Keratinocyte (primary cell): ENCODE data around the gene SFTPB. TPM values are rescaled to one million over a fixed set of nuclear protein-coding genes. Genes with fewer than 3 reads are reported as not detected.

Experiments
- DNase-seq: peaks from one replicate; pipeline ENCODE4 v3.0.0-alpha.2; 2011; ENCODE audit warnings: low read depth, missing footprints, low spot score
- FAIRE-seq: peaks from 2 replicates; lab custom pipeline; 2011; peaks lifted over from hg19 to GRCh38; lab: Jason Lieb, UNC
- H2AFZ ChIP-seq: 2 replicates; pipeline ENCODE4 v1.6.0; 2012; ENCODE audit warnings: low read length, control low read depth, inconsistent platforms; ENCODE audit not compliant: control insufficient read depth
- H3K27ac ChIP-seq: 2 replicates; pipeline ENCODE4 v1.5.1; 2011; ENCODE audit warnings: low read length; ENCODE audit not compliant: control insufficient read depth, insufficient read depth
- H3K27me3 ChIP-seq: 3 replicates; pipeline ENCODE4 v1.6.0; 2011; ENCODE audit warnings: low read length; ENCODE audit not compliant: control insufficient read depth, insufficient read depth; ENCODE audit errors: extremely low read depth
- H3K36me3 ChIP-seq, 2 experiments: 2 replicates in 1 of 2; 3 replicates in 1 of 2; pipeline ENCODE4 v1.5.1; 2011; ENCODE audit warnings: low read length in 2 of 2, mild to moderate bottlenecking in 1 of 2; ENCODE audit not compliant: control insufficient read depth in 2 of 2, insufficient read depth in 2 of 2; ENCODE audit errors: extremely low read depth in 1 of 2
- H3K4me1 ChIP-seq: 3 replicates; pipeline ENCODE4 v1.5.1; 2011; ENCODE audit warnings: low read length; ENCODE audit not compliant: control insufficient read depth, insufficient read depth; ENCODE audit errors: extremely low read depth
- H3K4me2 ChIP-seq: 3 replicates; pipeline ENCODE4 v1.6.0; 2011; ENCODE audit warnings: low read depth, low read length; ENCODE audit not compliant: control insufficient read depth, insufficient read depth; ENCODE audit errors: extremely low read depth
- H3K4me3 ChIP-seq, 3 experiments: fragments of 200-600 bp in 1 of 3; sonication (generic) in 1 of 3; 2 replicates in 2 of 3; 3 replicates in 1 of 3; pipeline ENCODE4 v1.5.1; 2011 to 2016; ENCODE audit warnings: low read length in 3 of 3, mild to moderate bottlenecking in 3 of 3, control low read depth in 2 of 3, inconsistent platforms in 1 of 3, low read depth in 1 of 3, mixed read lengths in 1 of 3, mixed run types in 1 of 3, moderate library complexity in 1 of 3; ENCODE audit not compliant: control insufficient read depth in 2 of 3, insufficient read depth in 2 of 3; ENCODE audit errors: extremely low read depth in 1 of 3
- H3K79me2 ChIP-seq: 2 replicates; pipeline ENCODE4 v1.6.0; 2012; ENCODE audit warnings: low read length; ENCODE audit not compliant: control insufficient read depth, insufficient read depth
- H3K9ac ChIP-seq: 3 replicates; pipeline ENCODE4 v1.6.0; 2011; ENCODE audit warnings: low read length; ENCODE audit not compliant: control insufficient read depth, insufficient read depth; ENCODE audit errors: extremely low read depth
- H3K9me1 ChIP-seq: 3 replicates; pipeline ENCODE4 v1.6.0; 2011; ENCODE audit warnings: low read length; ENCODE audit not compliant: control insufficient read depth, insufficient read depth; ENCODE audit errors: extremely low read depth
- H3K9me3 ChIP-seq: 2 replicates; pipeline ENCODE4 v1.5.1; 2012; ENCODE audit warnings: low read depth, low read length; ENCODE audit not compliant: control insufficient read depth
- H4K20me1 ChIP-seq: 3 replicates; pipeline ENCODE4 v1.6.0; 2011; ENCODE audit warnings: low read length; ENCODE audit not compliant: control insufficient read depth, insufficient read depth; ENCODE audit errors: extremely low read depth
- CTCF ChIP-seq, 3 experiments: IDR thresholded peaks in 1 of 3; conservative IDR thresholded peaks in 1 of 3; optimal IDR thresholded peaks in 1 of 3; 2 replicates in 2 of 3; 3 replicates in 1 of 3; pipeline versions ENCODE3 to v1.5.1; 2011; ENCODE audit warnings: low read length in 3 of 3, mild to moderate bottlenecking in 3 of 3, moderate library complexity in 2 of 3, control low read depth in 1 of 3, inconsistent platforms in 1 of 3; ENCODE audit not compliant: insufficient read depth in 2 of 3; ENCODE audit errors: extremely low read depth in 1 of 3
- EZH2 ChIP-seq: IDR thresholded peaks from one replicate; pipeline ENCODE4 v1.6.1; 2012; ENCODE audit warnings: inconsistent platforms, mild to moderate bottlenecking, low read length, moderate library complexity
- dilution Hi-C: fragments of 300-500 bp; cut with MboI; formaldehyde crosslinking; loops from one replicate; pipeline ENCODE4 v1.7.0; 2020; ENCODE audit warnings: low sequenced_read_pairs; ENCODE audit not compliant: extremely low pct_ligation_motif_present
- polyA plus RNA-seq, 5 experiments: library from polyadenylated mRNA; depleted of rRNA in 3 of 5; stranded (reverse) in 3 of 5; stranded (forward) in 1 of 5; unstranded in 1 of 5; fragments of >200 nt; gene quantifications; 1 replicate in 1 of 5; 2 replicates in 3 of 5; 3 replicates in 1 of 5; pipeline versions ENCODE4 v1.2.1 to v1.2.3, GENCODE V29; 2011 to 2012; ENCODE audit warnings: missing spikeins in 2 of 5, low read depth in 1 of 5, low replicate concordance in 1 of 5

SFTPB gene
- polyA plus RNA-seq, 1 donor (not counting 4 experiments of a cell fraction or from before 2014, with no cell fraction given) = not detected

GRCh38 chr2:85635636-85636035, 32.4 kb downstream of the SFTPB start:
- Histone ChIP-seq H2AFZ (no peak overlapping the region), H3K4me3 (no peak overlapping the region), H4K20me1 (no peaks in the 10 kb centered on the region), H3K9ac (no peak overlapping the region), H3K36me3 (peaks cover 19 to 48% of the 10 kb centered on the region in 2 experiments), H3K27me3 (no peaks in the 10 kb centered on the region), H3K4me2 (no peak overlapping the region), H3K9me1 (no peaks in the 10 kb centered on the region), H3K4me1 (no peaks in the 10 kb centered on the region), H3K9me3 (no peaks in the 10 kb centered on the region), H3K79me2 (peaks cover 4% of the 10 kb centered on the region), H3K27ac (no peak overlapping the region)
- DNase-seq (no peak), FAIRE-seq (no peak)
- TF ChIP-seq CTCF (optimal IDR thresholded peaks at IDR 0.05 in 1 of 3, IDR thresholded peaks at IDR 0.05 in 1 of 3, conservative IDR thresholded peaks at IDR 0.05 in 1 of 3; ENCODE audit: extremely low read depth in 1 of 3, insufficient read depth in 2 of 3, low read length in 3 of 3) = no peak
- no peak for TF ChIP-seq EZH2
- dilution Hi-C loops = no loop called here

GRCh38 chr2:85635011-85635410, 33.0 kb downstream of the SFTPB start:
- FAIRE-seq (no peak), DNase-seq (no peak)
- Histone ChIP-seq H4K20me1 (no peaks in the 10 kb centered on the region), H3K27me3 (no peaks in the 10 kb centered on the region), H2AFZ (no peak overlapping the region), H3K4me3 (no peak overlapping the region), H3K27ac (no peak overlapping the region), H3K4me2 (no peak overlapping the region), H3K9me3 (no peaks in the 10 kb centered on the region), H3K4me1 (no peaks in the 10 kb centered on the region), H3K9ac (no peak overlapping the region), H3K9me1 (no peaks in the 10 kb centered on the region), H3K36me3 (peaks cover 21 to 52% of the 10 kb centered on the region in 2 experiments), H3K79me2 (peaks cover 4% of the 10 kb centered on the region)
- dilution Hi-C loops = no loop called here
- TF ChIP-seq CTCF (optimal IDR thresholded peaks at IDR 0.05 in 1 of 3, IDR thresholded peaks at IDR 0.05 in 1 of 3, conservative IDR thresholded peaks at IDR 0.05 in 1 of 3; ENCODE audit: extremely low read depth in 1 of 3, insufficient read depth in 2 of 3, low read length in 3 of 3) (no peak), EZH2 (no peak)
